GM19035 (cell line): ENCODE results near the gene RGL4.

ENCODE experiments used
- ATAC-seq: cut with Tn5 transposase; IDR thresholded peaks from one replicate; pipeline ENCODE4 v1.9.1; 2021; ENCODE audit not compliant: unreplicated experiment

Gene RGL4

DNA sequence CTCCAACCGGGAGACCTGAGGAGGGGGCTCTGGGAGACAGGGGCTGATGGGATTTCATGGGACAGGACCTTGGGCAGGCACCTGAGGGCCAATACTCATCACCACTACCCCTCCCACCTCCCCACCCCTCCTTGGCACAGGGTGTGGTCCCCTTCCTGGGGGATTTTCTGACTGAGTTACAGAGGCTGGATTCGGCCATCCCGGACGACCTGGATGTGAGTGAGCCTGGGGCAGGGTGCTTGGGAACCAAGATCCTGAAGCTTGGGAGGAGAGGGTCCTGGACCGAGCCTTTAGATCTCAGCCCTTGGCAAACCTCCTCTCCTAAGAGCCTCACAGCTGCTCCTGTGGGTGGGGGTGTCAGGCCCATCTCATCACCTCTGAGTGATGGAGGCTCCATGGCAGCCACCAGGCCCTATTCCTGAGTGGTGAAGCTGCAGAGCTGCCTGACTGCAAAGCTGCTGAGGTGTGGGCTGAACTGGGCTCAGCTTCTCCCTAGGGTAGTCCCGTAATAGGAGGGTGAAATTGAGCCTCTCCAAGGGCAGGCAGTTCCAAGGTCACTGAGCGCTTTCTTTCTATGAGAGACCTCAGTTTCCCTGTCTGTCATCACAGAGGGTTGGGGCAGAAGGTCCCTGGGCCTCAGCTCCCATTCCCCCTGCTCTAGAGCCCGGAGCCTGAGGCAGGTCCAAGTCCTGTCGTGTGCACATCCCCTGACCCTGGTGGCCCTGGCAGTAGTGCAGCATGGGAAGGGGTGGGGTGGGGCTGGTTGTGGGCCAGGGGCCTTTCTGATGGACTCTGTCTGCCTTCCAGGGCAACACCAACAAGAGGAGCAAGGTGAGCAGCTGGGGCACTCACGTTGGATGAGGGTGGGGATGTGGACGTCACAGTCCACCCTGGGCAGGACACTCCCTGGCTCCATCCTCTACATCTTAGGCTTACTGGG is 6.5 kb downstream of the RGL4 start:
- ATAC-seq, result no peak

DNA sequence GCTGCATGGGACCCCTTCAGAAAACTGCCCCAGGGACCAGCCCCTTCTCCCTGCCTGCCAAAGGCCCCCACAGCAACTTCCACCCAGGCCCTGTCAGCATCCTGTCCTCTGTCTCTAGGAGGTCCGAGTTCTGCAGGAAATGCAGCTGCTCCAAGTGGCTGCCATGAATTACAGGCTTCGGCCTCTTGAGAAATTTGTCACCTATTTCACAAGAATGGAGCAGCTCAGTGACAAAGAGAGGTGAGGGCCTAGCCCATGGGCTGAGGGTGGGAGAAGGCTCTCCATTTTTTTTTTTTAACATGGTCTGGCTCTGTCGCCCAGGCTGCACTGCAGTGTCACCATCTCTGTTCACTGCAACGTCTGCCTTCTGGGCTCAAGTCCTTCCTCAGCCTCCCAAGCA is 7.3 kb downstream of the RGL4 start:
- no peak for ATAC-seq

DNA sequence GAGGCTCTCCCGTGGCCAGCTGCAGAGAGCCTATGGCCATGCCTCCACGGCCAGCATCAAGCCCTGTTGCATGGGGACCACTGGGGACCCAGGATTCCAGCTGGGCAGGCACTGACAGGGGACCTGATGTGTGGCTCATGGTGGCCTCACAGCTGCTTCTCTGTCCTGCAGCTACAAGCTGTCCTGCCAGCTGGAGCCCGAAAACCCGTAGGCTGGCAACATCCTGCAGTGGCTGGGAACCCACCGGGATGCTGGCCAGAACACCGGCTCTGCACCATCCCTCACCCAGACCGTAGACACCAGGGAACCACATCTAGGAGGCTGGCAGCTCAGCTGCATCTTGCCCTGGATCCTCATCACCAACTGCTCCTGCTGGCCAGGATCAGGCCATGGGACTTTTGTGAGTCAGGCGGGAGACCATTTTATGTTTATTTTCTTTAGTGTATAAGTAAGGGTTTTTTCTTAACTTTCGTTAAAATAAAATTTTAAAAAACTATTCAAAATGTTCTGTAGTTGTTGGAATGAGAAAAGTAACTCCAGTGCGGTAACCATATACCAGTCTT is 7.9 kb downstream of the RGL4 start:
- ATAC-seq, result no peak

DNA sequence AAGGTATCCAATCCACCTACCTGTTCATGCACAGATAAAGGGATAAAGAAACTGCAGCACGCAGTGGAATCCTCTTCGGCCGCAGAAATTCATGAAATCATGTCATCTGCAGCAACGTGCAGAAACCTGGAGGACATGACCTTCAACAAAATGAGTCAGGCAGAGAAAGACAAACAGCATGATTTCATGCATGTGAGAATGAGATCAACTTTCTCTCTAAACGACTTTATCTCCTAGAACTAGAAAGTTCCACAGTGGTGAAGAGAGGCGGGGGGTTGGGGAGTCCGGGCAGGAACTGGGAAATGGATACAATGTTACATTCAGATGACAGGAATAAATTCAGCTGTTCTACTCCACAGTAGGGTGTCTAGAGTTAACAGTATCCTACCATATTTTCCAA is 9.9 kb downstream of the RGL4 start:
- no peak for ATAC-seq

GRCh38 chr22:23704062-23704461 is 13.2 kb downstream of the RGL4 start:
- ATAC-seq, result no peak

GRCh38 chr22:23704829-23705228 is 14.0 kb downstream of the RGL4 start:
- no peak for ATAC-seq

DNA sequence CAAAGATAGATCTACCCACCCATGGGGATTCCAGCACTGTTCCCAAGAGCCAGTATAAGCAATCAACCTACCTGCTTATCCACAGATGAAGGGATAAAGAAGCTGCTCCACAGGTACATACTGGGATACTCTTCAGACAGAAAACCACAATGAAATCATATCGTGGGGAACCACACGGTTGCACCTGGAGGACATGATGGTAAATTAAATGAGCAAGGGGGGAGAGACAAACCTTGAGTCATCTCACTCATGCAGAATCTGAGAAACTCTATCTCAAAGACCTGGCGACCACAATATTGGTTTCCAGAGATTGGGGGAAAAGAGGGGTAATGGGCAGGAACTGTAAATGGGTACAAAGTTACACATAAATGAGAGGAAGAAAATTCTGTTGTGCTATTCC is 14.5 kb downstream of the RGL4 start:
- ATAC-seq, result no peak

GRCh38 chr22:23708270-23708669 is 17.5 kb downstream of the RGL4 start:
- no peak for ATAC-seq

DNA sequence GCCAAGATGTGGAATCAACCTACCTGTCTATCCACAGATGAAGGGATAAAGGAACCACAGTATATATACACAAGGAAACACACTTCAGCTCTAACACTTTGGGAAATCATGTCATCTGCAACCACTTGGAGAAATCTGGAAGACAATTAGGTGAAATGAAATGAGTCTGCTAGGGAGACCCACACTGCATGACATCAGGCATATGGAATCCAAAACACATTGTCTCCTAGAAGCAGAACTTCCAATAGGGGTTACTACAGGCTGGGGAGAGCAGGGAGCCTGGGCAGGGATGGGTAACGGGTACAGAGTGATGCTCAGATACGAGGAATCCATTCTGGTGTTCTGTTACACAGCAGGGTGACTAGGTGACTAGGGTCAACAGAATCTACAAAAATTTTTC is 18.3 kb downstream of the RGL4 start:
- no peak for ATAC-seq

DNA sequence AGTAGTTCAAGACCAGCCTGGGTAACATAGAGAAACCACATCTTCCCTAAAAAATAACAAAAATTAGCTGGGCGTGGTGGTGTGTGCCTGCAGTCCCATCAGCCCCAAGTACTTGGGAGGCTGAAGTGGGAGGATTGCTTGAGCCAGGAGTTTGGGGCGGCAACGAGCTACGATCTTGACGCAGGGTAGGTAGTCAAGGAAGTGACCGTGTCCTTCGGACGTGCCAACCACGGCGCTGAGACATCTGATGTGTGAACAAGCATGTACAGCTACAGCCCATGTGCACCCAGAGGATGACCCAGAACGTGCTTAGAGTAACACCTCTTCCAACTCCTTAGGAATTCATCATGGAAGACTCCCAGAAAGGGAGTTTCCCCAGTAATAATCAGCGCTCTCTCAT is 21.4 kb downstream of the RGL4 start:
- no peak for ATAC-seq

DNA sequence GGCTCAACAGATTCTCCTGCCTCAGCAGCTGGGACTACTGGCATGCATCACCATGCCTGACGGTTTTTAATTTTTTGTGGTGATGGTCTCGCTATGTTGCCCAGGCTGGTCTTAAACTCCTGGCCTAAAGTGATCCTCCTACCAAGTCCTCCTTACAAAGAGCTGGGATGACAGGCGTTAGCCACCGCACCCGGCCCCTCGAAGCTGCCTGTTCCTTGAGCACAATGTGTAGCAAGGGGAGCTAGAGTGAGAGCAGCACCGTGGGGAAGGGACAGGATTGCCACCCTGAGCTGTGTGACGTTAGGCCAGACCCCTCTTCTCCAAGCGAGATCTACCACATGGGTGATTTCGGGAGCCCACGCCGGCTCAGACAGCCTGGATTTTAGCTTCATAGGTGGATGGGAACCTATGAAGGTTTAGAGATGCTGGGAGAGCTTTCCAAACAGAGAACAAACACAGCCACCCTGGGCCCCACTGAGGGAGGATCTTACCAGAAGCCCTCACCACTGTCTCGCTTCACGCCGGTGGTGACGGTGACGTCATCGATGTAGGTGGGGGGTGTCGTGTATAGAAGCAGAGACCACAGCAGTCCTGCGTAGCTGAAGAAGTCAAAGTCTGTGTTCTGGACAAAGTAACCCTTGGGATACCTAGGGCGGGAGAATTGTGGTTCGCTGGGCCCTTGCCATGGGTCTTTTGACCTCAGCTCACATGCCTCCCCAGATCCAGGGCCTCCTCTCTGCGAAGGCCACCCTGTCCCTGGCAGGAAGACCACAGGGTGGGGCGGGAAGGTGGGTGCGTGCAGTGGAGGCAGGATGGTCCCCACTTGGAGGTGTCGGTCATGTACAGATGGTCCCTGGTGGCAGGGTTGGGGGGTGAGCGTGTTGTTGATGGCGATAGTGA is 23.1 kb downstream of the RGL4 start:
- no peak for ATAC-seq

DNA sequence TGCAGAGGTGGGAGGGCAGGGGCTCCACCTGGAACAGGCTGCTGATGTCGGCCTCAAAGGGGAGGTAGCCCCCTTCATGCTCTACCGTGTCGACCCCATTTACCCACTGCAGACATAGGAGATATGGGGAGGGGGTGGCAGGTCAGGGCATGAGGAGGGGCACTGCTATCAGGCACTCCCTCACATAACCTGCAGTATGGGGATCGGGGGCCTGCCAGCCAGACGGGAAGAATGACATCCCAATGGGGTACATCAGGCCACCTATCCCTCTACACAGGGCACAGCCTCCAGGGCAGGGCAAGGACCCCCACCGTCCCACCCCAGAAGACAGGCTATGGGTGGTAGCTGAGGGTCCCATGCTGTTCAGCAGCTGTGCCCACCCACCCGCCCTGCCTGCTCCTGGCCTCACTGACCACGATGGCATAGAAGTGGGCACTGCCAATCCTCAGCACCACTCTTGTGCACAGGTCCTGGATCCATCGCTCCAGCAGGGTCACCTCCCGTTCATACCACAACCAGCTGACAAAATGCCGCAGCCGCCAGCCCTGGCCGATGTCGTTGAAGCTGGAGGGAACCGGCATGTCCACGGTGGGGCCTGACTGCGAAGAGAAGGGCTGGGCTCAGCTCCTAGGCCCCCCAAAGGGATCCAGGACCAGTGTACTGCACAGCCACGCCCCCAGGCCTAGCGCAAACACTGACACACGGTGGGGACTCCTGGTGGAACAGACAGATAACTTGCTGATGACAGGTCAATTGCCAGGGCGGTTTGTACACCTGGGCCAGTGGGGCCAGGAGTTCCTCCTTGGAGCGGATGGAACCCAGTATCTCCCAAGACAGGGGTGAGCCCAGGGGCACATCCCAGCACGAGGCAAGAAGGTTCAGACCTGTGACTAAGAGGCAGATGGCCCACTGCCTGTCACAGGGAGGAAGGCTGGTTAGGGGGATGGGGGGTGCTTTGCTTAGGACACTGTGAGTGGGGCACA is 24.1 kb downstream of the RGL4 start:
- ATAC-seq, result no peak

GRCh38 chr22:23715806-23716375 is 25.1 kb downstream of the RGL4 start:
- no peak for ATAC-seq

GRCh38 chr22:23716811-23717801 is 26.3 kb downstream of the RGL4 start:
- ATAC-seq, result peak; percentile 85

GRCh38 chr22:23718371-23719165 is 27.8 kb downstream of the RGL4 start:
- no peak for ATAC-seq

GRCh38 chr22:23720855-23721254 is 30.0 kb downstream of the RGL4 start:
- ATAC-seq, result no peak

DNA sequence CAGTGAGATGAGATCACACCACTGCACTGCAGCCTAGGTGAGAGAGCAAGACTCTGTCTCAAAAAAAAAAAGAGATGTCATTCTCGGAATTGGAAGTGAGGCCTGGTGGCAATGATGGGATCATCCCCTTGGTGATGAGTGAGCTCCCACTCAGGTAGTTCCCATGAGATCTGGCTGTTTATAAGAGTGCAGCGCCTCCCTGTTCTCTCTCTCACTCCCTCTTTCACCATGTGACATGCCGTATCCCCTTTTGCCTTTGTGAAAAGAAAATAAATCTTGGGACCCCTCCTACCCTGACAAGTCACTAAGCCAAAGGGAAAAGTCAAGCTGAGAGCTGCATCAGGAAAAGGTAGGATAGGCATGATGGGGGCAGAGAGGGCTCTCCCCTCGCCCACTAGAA is 31.3 kb downstream of the RGL4 start:
- no peak for ATAC-seq

DNA sequence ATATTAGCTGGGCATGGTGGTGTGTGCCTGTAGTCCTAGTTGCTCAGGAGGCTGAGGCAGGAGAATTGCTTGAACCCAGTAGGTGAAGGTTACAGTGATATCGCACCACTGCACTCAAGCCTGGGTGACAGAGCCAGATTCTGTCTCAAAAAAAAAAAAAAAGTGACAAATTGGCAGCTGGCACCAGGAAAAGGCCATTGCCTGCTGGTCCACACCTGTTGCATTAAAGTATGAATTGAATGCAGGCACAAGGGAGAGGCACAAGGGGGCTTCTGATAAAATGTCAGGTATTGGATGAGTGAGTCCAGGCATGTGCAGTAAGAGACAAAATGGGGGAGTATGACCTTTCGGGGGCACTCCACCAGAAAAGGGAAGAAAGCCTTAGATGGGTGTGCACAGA is 31.9 kb downstream of the RGL4 start:
- no peak for ATAC-seq
